Amniotic epithelial cell (primary cell): ENCODE data around the gene MAS1.
A peak's percentile ranks its signal among the peaks of the same experiment; 100 is the strongest.
"Not testable (repeated sequence)": the region's sequence is repeated elsewhere in the genome, so short reads cannot be mapped to it uniquely, and the experiment has no call there.

Experiments used
- DNase-seq: peaks from one replicate; pipeline ENCODE4 v3.0.0-alpha.2; 2010; ENCODE audit warnings: low read depth

The MAS1 gene

DNA sequence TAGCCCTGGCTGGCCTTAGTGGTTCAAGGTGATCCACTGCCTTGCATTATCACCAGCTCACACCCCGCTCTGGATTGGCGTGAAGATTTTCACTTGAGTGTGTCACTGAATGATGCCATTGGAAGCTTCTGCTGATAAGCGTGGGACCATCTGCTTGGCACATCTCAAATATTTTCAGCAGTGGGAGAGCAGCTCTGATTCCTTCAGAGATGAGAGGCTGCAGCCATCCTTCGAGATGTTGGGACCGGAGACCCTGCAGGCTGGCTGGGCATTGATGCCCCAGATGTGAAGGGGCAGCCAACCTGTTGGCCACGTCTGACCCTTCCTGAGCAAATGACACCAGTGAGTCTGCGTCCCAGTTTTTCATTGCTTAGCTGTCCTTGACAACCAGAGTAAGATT is at the start of gene MAS1:
Gene MAS1 (plus strand): TSS at position 197 of the 400 bp plus-strand sequence. CDS start 15,968 bp downstream, outside the sequence.
- no peak for DNase-seq

DNA sequence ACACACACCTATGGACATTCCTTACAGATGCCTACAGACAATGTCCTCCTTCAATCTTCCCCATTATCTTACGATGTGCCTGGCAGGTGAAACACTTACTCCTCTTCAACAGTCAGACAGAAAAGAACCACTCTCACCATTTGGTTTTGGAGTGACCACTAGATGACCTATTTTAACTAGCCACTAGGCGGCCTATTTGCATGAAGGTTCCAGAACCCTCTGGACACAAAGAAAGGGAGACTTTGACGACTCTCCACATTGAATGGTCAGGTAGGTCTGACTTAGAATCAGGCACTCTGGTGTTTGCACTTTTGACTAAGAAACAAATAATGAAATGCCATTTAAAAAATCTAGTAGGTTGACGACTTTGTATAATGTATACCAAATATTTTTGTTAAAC is 48.8 kb upstream of the MAS1 start:
- DNase-seq: peak; percentile 19

DNA sequence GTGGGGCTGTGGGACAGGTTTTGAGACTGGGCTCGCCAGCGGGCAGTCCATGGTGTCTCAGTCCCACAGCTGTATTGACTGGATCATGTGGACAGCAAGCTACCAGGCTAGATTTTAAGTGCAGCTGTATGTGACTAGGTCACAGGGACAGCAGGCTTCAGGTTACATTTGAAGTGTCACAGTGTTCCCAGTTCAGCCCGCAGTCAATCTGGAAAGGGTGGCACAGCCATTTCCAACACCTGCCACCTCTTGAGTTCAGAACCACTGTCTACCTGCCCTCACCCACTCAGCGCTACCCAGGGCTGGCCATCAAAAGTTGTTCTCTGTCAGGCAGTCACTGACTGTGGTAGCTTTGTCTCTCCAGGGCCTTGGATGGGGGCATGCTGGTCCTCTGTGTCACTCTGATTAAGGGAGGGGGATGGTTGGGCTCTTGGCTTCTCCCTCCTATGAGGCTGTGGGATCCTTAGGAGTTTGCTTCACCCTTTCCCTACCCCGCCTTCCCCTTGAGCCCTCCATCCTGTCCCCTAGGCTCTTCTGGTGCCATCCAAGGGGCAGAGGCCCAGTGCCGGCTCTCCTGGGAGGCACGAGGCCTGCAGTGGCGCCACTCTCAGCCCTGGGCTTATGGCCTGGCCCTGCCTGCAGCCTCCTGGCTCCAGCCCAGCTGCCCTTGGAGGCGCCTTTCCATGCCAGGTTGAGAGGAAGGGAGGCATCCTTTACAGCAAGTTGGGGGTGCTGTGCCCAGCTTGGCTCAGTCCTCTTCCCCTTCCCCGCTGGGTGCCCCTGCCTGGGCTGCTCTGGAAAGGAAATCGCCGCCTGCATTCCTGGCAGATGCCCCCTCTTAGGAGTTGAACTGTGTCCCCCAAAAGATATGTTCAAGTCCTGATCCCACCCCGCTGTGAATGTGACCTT is 45.8 kb upstream of the MAS1 start:
- no peak for DNase-seq

DNA sequence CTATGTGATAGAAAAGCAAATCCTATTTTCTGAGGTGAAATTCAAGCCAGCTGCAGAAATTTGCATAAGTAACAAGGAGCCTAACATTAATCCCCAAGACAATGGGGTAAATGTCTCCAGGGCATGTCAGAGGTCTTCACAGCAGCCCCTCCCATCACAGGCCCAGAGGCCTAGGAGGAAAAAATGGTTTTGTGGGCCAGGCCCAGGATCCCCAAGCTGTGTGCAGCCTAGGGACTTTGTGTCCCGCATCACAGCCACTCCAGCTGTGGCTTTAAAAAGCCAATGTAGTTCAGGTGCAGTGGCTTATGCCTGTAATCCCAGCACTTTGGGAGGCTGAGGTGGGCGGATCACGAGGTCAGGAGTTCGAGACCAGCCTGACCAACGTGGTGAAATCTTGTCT is 42.2 kb upstream of the MAS1 start:
- DNase-seq: not testable (repeated sequence)

DNA sequence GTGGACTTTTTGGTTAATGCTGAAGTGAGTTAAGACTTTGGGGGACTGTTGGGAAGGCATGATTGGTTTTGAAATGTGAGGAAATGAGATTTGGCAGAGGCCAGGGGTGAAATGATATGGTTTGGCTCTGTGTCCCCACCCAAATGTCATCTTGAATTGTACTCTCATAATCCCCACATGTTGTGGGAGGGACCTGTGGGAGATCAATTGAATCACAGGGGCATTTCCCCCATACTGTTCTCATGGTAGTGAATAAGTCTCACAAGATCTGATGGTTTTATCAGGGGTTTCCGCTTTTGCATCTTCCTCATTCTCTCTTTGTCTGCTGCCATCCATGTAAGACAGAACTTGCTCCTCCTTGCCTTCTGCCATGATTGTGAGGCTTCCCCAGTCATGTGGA is 40.9 kb upstream of the MAS1 start:
- not testable (repeated sequence) for DNase-seq

DNA sequence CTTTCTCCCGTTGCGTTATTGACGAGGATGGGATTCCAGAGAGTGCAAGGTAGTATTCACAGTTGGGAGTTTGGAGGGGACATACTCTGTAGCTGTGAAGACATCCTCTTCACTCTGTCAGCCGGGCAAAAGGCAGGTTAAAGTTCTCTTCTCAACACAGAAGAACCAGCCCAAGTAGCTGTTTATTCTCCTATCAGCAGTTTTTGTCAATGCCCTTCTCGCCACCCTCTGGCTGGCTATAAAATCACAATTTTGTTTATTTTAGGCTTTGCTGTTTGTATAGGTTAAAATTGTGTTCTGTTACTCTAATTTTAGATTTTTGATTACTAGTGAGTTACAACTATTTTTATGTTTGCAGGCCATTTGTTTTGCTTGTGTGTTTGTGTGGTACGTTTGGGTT is 37.9 kb upstream of the MAS1 start:
- DNase-seq: peak; percentile 16

DNA sequence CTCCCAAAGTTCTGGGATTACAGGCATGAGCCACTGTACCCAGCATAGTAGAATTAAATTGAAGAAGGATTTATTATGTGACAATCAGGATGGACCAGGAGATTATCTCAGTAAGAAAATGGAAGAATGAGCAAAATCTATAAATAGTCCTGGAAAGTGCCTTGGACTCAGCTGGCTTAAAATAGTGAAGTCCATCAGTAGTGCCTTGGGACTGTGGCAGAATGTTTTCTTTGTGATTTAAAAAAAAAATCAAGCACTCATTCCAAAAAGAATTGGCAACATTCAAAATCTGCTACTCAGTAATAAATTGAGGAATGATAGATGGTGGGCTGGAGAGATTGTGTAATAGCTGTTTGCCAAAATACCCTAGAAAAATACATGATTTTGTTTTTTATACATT is 37.0 kb upstream of the MAS1 start:
- no peak for DNase-seq

DNA sequence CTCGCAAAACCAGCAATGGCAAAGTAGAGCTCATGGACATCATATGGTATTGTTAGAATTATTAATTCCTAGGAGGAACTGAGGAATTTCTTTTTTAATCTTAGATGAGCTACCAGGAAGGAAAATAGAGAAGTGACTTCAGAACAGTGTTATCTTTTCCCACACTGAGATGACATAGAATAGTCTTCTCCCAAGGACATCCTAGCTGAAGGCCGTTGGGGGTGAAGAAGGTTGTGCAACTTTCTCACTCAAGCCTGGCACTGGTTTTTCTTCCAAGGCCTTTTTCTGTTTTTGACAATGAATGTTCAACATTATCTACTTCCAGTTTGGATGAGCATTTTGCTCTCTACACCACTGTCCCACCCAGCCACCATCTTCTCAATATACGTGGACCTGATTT is 35.8 kb upstream of the MAS1 start:
- DNase-seq: peak; percentile 12

DNA sequence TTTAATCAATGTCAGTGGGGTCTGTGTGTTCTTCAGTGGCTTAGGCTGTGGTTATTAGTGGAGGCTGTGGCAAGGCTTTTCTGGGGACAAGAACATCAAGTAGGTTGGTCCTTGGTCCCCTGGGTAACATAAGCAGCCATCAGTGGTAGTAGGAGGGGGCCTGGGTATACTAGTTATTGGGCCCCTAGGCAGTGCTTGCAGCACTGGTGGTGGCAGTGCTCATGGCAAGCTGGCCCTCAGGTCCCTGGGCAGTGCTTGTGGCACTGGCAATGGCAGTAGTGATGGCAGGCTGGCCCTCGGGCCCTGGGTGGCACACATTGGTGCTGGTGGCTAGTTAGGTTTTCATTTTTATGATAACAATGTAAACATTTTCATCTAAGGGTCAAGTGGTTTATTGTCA is 32.5 kb upstream of the MAS1 start:
- DNase-seq: no peak

DNA sequence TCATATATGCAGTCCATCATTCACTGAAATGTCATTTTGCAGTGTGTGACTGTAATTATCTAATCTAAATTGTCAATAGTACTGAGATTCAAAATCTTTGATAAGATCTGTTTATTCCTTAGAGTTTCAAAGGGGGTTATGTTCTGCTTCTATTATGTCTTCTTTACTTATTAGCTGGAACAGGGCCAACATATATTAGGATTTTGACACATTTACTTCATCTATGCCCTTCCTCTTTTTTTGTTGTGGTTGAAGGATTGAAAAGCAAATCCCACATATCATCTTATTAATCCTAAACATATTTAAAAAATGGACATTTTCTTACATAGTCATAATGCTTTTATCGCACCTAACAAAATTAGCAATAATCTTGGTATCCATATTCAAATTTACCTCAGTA is 30.3 kb upstream of the MAS1 start:
- no peak for DNase-seq

DNA sequence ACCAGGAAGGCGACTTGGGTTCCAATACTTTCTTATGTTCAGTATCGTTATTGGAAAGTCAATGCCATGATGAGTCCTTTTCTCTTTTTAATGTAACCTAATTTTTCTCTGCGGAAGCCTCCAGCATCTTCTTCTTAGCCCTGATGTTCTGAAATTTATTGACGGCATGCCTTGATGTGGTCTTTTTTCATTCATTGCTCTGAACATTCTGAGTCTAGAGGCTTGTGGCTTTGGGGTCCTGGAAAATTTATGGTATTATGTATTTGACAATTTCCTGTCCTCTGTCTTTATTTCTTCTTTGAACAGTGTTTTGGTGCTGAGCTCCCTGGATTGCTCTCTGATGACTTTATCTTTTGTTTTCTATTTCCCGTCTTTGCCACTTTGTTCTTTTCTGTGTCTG is 28.7 kb upstream of the MAS1 start:
- DNase-seq: no peak

DNA sequence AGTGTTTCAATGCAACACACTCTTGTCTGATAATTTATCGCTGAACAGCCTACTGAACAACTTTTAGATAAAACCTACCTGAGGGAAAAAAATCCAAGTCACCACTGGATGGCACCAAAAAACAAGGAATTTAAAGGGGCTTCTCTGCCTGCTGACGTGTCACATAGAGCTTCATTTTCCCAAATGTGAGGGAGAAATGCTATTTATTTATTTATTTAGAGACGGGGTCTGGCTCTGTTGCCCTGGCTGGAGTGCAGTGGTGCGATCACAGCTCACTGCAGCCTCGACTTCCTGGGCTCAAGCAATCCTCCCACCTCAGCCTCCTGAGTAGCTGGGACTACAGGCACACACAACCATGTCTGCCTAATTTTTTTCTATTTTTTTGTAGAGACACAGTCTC is 27.4 kb upstream of the MAS1 start:
- DNase-seq: peak; percentile 59

DNA sequence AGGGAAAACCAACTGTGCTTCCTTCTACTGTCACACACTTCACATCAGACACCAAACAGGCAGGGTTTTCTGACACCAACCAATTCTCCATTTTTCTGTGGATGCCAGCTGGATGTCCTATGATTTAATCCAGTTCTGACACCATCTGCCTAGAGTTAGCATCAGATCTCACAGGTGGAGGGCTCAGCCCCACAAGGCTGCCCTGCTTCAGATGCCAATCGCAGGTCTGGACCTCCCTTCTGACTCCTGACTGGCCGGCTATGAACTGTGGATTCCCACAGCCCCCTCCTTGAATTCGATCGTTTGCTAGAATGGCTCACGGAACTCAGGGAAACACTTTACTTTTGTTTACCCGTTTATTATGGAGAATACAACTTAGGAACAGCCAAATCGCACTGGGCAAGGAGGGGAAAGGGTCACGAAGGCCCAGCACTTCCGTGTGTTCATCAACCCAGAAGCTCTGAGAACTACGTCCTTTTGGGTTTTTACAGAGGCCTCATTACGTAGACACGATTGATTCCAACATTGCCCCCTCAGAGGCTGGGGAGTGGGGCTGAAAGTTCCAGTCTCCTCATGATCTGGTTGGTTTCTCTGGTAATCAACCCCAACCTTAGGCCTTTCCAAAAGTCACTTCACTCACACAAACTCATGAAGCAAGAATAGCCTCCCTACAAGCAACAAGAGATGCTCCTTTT is 25.4 kb upstream of the MAS1 start:
- DNase-seq: no peak

DNA sequence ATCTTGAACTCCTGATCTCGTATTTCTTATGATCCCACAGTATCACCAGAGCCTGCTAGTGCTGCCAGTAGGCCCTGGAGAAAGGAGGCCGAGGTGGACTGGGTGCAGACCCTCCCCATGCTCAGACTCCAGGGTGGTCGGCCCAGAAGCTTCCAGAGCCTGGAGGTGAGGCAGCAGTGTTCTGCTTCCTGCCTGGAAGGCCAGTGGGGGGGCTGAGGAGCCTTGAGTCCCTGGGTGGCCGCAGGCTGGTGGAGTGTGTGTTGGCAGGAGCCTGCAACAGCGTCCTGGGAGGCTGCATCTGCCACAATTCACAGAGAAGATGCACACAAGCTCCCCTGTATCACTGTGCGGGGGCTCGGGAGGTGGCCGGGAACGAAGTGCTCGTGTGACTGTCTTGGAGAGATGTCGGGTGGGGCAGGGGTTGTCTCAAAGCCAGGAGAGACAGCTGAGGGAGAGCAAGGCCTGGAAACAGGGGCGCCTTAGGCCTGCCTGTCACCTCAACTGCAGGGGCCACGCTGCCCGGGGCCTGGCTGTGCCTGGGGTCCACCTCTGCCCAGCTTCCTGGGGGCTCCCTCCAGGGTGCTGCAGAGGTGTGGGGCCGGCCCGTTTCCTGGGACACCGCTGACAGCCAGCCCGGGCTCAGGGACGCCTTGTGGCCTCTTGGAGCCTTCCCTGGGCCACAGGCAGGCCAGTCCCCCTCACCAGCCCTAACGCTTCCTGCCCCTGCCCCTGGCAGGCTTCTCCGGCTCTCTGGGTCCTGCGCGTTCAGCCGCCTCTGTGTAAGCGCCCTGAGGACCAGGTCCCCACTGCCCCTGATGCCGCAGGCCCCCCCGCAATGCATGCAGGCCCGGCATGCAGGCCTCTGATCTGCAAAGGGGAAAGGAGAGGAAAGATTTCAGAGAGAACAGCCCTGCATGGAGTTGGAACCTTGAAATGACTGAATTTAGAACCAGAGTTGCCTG is 24.2 kb upstream of the MAS1 start:
- no peak for DNase-seq

DNA sequence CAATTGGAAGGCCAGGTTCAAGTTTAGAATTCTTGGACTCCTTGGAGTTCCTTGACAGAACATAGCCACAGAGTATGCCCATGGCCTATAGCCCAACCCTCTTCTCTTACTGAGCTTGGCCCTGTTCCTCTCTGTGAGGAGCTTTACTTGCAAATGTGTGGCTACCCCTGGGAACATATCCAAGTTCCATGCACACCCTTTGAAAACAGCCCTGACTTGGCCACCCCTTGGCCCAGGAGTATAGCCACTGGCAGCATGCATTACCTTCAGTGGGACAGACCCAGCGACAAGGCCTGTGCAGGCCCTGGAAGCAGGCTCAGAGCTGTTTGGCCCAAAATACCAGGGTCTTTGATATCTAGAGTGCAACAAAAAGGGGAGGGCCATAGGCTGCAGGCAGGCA is 19.5 kb upstream of the MAS1 start:
- DNase-seq: no peak

DNA sequence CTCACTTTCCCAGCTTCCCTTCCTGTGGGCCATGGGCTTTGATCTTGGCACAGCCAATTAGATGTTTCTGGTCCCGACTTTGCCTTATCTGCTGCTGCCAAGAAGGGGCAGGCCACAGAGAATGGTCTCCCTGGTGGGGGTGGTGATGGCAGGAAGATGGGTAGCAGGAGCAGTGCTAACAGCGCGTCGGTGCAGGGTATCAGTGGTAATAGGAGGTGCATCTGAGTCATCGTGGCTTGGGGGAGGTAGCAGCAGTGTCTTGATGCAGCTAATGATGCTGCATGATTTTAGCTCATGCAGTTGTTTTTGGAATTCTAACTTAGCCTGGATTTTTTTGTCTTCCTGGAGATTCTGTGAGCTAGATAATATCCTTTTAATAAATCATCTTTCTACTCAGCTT is 18.9 kb upstream of the MAS1 start:
- peak; percentile 41 for DNase-seq

DNA sequence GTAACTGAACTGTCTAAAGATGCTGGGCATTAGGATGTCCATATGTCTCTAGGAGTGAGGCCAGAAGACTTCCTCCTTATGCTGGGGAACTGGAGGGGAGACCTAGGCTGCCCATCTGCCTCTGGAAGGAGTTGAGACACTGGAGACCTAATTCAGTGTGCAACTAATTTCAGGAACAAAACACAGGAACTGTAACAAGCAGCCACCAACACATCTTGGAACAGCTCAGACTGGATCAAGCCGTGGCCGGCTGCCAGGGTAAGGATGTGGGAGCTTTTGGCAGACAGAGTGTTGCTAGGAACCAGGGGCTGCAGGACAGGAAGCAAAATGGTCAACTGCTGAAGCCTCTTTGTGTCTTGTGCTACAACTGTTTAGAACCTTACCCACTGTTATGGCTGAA is 16.4 kb upstream of the MAS1 start:
- DNase-seq: no peak

DNA sequence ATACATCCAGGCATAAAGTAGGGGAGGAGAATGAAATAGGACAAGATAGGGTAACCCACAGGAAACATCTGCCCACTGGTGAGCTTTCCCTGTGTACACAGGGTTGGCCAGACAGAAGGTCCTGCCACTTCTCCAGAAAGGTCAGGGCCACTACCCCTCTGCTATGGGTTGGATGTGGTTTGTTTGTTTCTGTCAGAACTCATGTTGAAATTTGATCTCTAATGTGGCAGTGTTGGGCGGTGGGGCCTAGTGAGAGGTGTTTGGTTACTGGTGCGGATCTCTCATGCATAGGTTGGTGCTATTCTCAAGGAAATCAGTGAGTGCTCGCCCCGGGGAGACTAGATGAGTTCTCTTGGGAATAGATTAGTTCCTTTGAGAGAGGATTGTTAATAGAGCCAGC is 15.6 kb upstream of the MAS1 start:
- DNase-seq: no peak

DNA sequence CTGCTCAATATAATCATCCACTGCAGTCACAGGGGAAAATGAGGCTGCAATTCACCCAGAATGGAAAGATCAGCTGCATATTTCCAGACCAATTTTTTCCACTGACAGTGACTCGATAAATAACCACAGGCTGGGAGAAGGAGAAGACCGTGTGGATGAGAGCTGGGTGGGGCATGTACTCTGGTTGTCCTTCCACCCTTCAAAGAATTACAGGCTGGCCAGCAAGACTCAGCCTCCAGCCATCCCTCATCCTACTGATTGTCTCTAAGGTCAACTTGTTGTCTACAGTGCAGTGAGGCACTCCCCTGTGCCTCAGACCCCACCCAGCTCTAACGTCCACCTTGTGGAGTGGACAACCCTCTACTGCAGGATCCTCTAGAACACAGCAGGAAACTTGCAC is 14.5 kb upstream of the MAS1 start:
- DNase-seq: no peak

DNA sequence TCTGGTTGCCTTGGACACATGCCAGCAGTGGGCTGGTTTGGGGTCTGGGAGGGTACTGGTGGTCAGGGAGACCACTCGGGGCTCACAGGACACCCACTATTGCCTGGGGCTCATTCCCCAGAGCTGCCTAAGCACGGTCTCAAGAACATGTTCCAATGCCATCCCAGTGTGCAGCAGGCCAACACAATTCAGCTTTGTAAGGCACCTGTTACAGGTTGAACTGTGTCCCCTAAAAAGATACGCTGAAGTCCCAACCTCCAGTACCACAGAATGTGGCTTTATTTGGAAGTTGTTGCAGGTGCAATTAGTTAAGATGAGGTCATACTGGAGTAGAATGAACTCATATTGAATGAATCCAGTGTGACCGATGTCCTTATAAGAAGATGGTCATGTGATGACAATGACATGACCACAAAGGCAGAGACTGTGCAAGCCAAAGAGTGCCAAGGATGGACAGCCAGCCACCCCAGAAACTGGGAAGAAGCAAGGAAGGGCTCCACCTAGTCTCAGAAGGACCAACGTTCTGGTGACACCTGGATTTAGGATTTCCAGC is 13.5 kb upstream of the MAS1 start:
- DNase-seq: no peak

DNA sequence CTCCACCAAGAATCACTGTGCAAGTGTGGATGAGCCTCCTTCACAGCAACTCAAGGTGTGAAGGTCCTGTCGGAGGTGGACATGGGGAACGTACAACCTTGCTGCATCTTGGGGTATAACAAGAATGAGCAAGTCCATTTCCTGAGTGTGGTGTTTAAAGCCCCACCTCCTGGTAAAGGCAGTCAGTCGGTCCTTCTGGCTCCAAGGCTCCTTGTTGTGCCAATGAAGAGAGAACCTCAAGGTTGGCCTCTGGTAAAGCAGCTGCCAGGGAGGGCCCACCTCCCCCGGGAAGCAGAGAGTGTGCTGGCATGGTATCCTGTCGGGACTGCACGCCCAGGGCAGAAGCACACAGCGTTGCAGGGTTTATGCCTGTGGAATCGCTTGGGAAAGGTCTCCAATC is 12.4 kb upstream of the MAS1 start:
- no peak for DNase-seq

DNA sequence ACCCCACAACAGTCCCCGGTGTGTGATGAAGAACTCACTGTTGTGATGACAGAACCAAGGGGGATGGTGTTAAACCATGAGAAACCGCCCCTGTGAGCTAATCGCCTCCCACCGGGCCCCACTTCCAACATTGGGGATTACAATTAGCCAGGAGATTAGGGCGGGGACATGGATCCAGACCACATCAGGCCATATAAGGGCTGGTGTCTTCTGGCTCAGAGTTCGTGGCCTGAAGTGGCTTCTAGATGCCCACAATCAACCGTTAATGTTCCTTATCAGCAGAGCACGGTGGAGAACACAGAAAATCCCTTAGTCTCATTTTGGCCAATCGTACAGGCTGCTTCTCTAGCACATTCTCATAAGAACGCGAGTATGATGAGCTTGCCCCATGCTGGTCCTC is 10.9 kb upstream of the MAS1 start:
- no peak for DNase-seq
